ENCODE results near the gene SLC25A33.

GRCh38 chr1:9612162-9612845, 73.0 kb downstream of the SLC25A33 start:
- TF ChIP-seq POLR2AphosphoS5 (IDR thresholded peaks at IDR 0.05; ENCODE audit: low read depth, low read length): no peak
- TF ChIP-seq POLR2A (IDR thresholded peaks at IDR 0.05; ENCODE audit: low read depth, low read length): no peak
- TF ChIP-seq TAF1 (IDR thresholded peaks at IDR 0.05; ENCODE audit: borderline replicate concordance, low read depth, low read length): no peak
